ENCODE measurements around the gene CYP2C8. TPM values are rescaled to one million over a fixed set of nuclear protein-coding genes. Genes with fewer than 3 reads are reported as not detected.
"Not testable (repeated sequence)": the region's sequence is repeated elsewhere in the genome, so short reads cannot be mapped to it uniquely, and the experiment has no call there.

The CYP2C8 gene
- total RNA-seq = not detected

- H3K36me3 ChIP-seq = no peaks in the 10 kb centered on the region
- no peak within 1 kb of the TSS for H3K27ac ChIP-seq
- no peak for TF ChIP-seq CTCF (IDR thresholded peaks at IDR 0.05)
These were observed at the start of gene CYP2C8 for GRCh38 chr10:95069286-95069685. Gene CYP2C8, minus strand, starts transcription at chr10:95069497. Its CDS starts 95 bp downstream, at chr10:95069402.

GRCh38 chr10:95116869-95117269 is 47.6 kb upstream of the CYP2C8 start:
- H3K4me3 ChIP-seq = no peak overlapping the region
- H3K27ac ChIP-seq = no peak overlapping the region
- H3K27me3 ChIP-seq = no peaks in the 10 kb centered on the region
- peaks cover 0 to 49% of the 10 kb centered on the region in 2 donors for H3K9me3 ChIP-seq
- H3K36me3 ChIP-seq = no peaks in the 10 kb centered on the region
- no peak for TF ChIP-seq CTCF (IDR thresholded peaks at IDR 0.05)
- DNase-seq (ENCODE audit: low spot score) = no peak
- no peaks in the 10 kb centered on the region for H3K4me1 ChIP-seq

More at GRCh38 chr10:95069286-95069685, at the start of gene CYP2C8:
- H3K27me3 ChIP-seq = no peaks in the 10 kb centered on the region
- no peak for DNase-seq (ENCODE audit: low spot score)
- no peak within 1 kb of the TSS for H3K4me3 ChIP-seq
- peaks cover 0 to under 1% of the 10 kb centered on the region in 2 donors for H3K9me3 ChIP-seq
- no peaks in the 10 kb centered on the region for H3K4me1 ChIP-seq

- H3K4me1 ChIP-seq; DNase-seq (ENCODE audit: low spot score); H3K27me3 ChIP-seq; H3K4me3 ChIP-seq; H3K36me3 ChIP-seq; H3K27ac ChIP-seq: not testable (repeated sequence)
- peaks cover 0 to 21% of the 10 kb centered on the region in 2 donors for H3K9me3 ChIP-seq
These were observed 41.5 kb upstream of the CYP2C8 start for GRCh38 chr10:95110823-95111222.

- H3K27ac ChIP-seq = no peak overlapping the region
- H3K4me1 ChIP-seq = no peaks in the 10 kb centered on the region
- H3K4me3 ChIP-seq = no peak overlapping the region
- H3K36me3 ChIP-seq = no peaks in the 10 kb centered on the region
- no peaks in the 10 kb centered on the region for H3K9me3 ChIP-seq
- no peak for TF ChIP-seq CTCF (IDR thresholded peaks at IDR 0.05)
- H3K27me3 ChIP-seq = no peaks in the 10 kb centered on the region
- DNase-seq (ENCODE audit: low spot score) = no peak
These were observed 28.5 kb upstream of the CYP2C8 start for GRCh38 chr10:95097805-95098204.

- H3K27ac ChIP-seq = no peak overlapping the region
- no peaks in the 10 kb centered on the region for H3K27me3 ChIP-seq
- no peak for TF ChIP-seq CTCF (IDR thresholded peaks at IDR 0.05)
- H3K4me3 ChIP-seq = no peak overlapping the region
- H3K36me3 ChIP-seq = no peaks in the 10 kb centered on the region
- DNase-seq (ENCODE audit: low spot score) = no peak
- H3K9me3 ChIP-seq = no peaks in the 10 kb centered on the region
- no peaks in the 10 kb centered on the region for H3K4me1 ChIP-seq
These were observed 26.8 kb upstream of the CYP2C8 start for GRCh38 chr10:95096143-95096542.

GRCh38 chr10:95079626-95080025 is 10.3 kb upstream of the CYP2C8 start:
- not testable (repeated sequence) for H3K9me3 ChIP-seq; H3K27ac ChIP-seq; H3K4me3 ChIP-seq; H3K4me1 ChIP-seq; DNase-seq (ENCODE audit: low spot score); H3K27me3 ChIP-seq; H3K36me3 ChIP-seq

GRCh38 chr10:95077556-95077955 is 8.3 kb upstream of the CYP2C8 start:
- Histone ChIP-seq H3K27me3 (no peaks in the 10 kb centered on the region), H3K4me3 (no peak overlapping the region), H3K4me1 (no peaks in the 10 kb centered on the region), H3K27ac (no peak overlapping the region), H3K9me3 (no peaks in the 10 kb centered on the region), H3K36me3 (no peaks in the 10 kb centered on the region)
- no peak for TF ChIP-seq CTCF (IDR thresholded peaks at IDR 0.05)
- no peak for DNase-seq (ENCODE audit: low spot score)
